CD8-positive, alpha-beta memory T cell (primary cell): ENCODE data around the gene CC2D1A. TPM values are rescaled to one million over a fixed set of nuclear protein-coding genes. Genes with fewer than 3 reads are reported as not detected.
A peak's percentile ranks its signal among the peaks of the same experiment; 100 is the strongest.

Experiments
- CTCF ChIA-PET: fragments of 350-600 bp; sonication (Branson Sonifier 250); formaldehyde crosslinking; loops from one replicate; lab custom pipeline; 2021; ENCODE audit warnings: antibody characterized with exemption; lab: Charles Lee
- POLR2A ChIA-PET: fragments of 350-600 bp; sonication (Branson Sonifier 250); formaldehyde crosslinking; loops from one replicate; lab custom pipeline; 2021; ENCODE audit warnings: antibody characterized with exemption; lab: Charles Lee
- DNase-seq, 5 donors: peaks; one replicate each; pipeline versions ENCODE4 v3.0.0 to v3.0.0-alpha.2; 2020 to 2022; ENCODE audit warnings: mixed read lengths in 1 of 5
- H3K27ac ChIP-seq: one replicate; pipeline ENCODE4 v1.7.0; 2013; ENCODE audit warnings: low read depth, mild to moderate bottlenecking, low read length, moderate library complexity
- H3K27me3 ChIP-seq: 2 replicates; pipeline ENCODE4 v1.7.0; 2013; ENCODE audit warnings: low read length, mild to moderate bottlenecking; ENCODE audit not compliant: insufficient read depth, poor library complexity, severe bottlenecking
- H3K36me3 ChIP-seq: 2 replicates; pipeline ENCODE4 v1.7.0; 2013; ENCODE audit warnings: mild to moderate bottlenecking, low read length, moderate library complexity; ENCODE audit not compliant: insufficient read depth
- H3K4me1 ChIP-seq: 2 replicates; pipeline ENCODE4 v1.7.0; 2013; ENCODE audit warnings: mild to moderate bottlenecking, low read length, moderate library complexity; ENCODE audit not compliant: insufficient read depth
- H3K4me3 ChIP-seq: 2 replicates; pipeline ENCODE4 v1.7.0; 2013; ENCODE audit warnings: mild to moderate bottlenecking, low read length
- H3K9me3 ChIP-seq: 2 replicates; pipeline ENCODE4 v1.7.0; 2013; ENCODE audit warnings: mild to moderate bottlenecking, low read length
- H3K27ac Mint-ChIP-seq, 8 donors: one replicate each; pipeline ENCODE4 v1.8.0; 2020 to 2021; ENCODE audit warnings: mixed read lengths in 8 of 8, mild to moderate bottlenecking in 6 of 8, inconsistent platforms in 3 of 8, moderate library complexity in 3 of 8
- H3K27me3 Mint-ChIP-seq, 2 donors: one replicate each; pipeline ENCODE4 v1.8.0; 2020 to 2021; ENCODE audit warnings: mixed read lengths in 2 of 2, mild to moderate bottlenecking in 1 of 2, moderate library complexity in 1 of 2
- H3K36me3 Mint-ChIP-seq, 3 donors: one replicate each; pipeline ENCODE4 v1.8.0; 2020 to 2021; ENCODE audit warnings: mixed read lengths in 3 of 3, inconsistent platforms in 1 of 3, mild to moderate bottlenecking in 1 of 3
- H3K4me1 Mint-ChIP-seq, 3 donors: one replicate each; pipeline ENCODE4 v1.8.0; 2020 to 2021; ENCODE audit warnings: mixed read lengths in 3 of 3, inconsistent platforms in 1 of 3, mild to moderate bottlenecking in 1 of 3
- H3K4me3 Mint-ChIP-seq, 7 donors: one replicate each; pipeline ENCODE4 v1.8.0; 2020 to 2021; ENCODE audit warnings: mixed read lengths in 7 of 7, mild to moderate bottlenecking in 6 of 7, moderate library complexity in 4 of 7, inconsistent platforms in 2 of 7
- H3K9me3 Mint-ChIP-seq, 5 donors: one replicate each; pipeline ENCODE4 v1.8.0; 2020 to 2022; ENCODE audit warnings: mixed read lengths in 5 of 5, mild to moderate bottlenecking in 3 of 5, moderate library complexity in 2 of 5, inconsistent platforms in 1 of 5
- polyA plus RNA-seq: library from polyadenylated mRNA; unstranded; fragments of 300-500 nt; fragmentation: Illumina TruSeq; gene quantifications from one replicate; pipeline ENCODE4 v1.2.3, GENCODE V29; 2021
- total RNA-seq, 2 experiments: library from RNA; stranded (reverse); gene quantifications; one replicate each; pipeline ENCODE4 v1.2.3, GENCODE V29; 2021

CC2D1A gene
- total RNA-seq: 10 to 100 TPM; 30.8 to 31.0 TPM
- 15.3 TPM for polyA plus RNA-seq

- CTCF ChIA-PET: interaction anchor here (0.7 to 1.6 kb wide), 2 partner anchors 20 to 126 kb away, joined by 3 read pairs; partner anchors contain the start of gene IL27RA
- Mint-ChIP-seq H3K4me1 (peaks cover 11 to 27% (median 11%) of the 10 kb centered on the region in 3 donors), H3K4me3 (peak within 1 kb of the TSS; percentile 84 to 90 (median 87)), H3K9me3 (no peaks in the 10 kb centered on the region), H3K36me3 (peaks cover 0 to 15% (median 1%) of the 10 kb centered on the region in 3 donors), H3K27ac (peak within 1 kb of the TSS; percentile 61 to 94 (median 90)), H3K27me3 (no peaks in the 10 kb centered on the region)
- peak; percentile 89 to 95 (median 92) for DNase-seq
- H3K36me3 ChIP-seq: no peaks in the 10 kb centered on the region
- peak within 1 kb of the TSS; percentile 62 for H3K4me3 ChIP-seq
- H3K27ac ChIP-seq: peak within 1 kb of the TSS; percentile 72
- H3K9me3 ChIP-seq: no peaks in the 10 kb centered on the region
- H3K4me1 ChIP-seq: peaks cover 11% of the 10 kb centered on the region
- POLR2A ChIA-PET: interaction anchor here (0.7 to 1.1 kb wide), 3 partner anchors 126 to 914 kb away, joined by 3 to 4 read pairs (median 3); partner anchors contain the start of genes ASF1B and IL27RA
- no peaks in the 10 kb centered on the region for H3K27me3 ChIP-seq
Observed at GRCh38 chr19:13905634-13906520, at the start of gene CC2D1A, which contains the start of gene BRME1. CC2D1A (plus strand) TSS chr19:13906201; CDS start chr19:13906442, 241 bp downstream. BRME1 (minus strand) TSS chr19:13906117; CDS start chr19:13904892, 1,225 bp downstream.

- Mint-ChIP-seq H3K27ac (peak overlapping the region in 1 of 8 donors; percentile 57), H3K27me3 (peaks cover 0 to 2% of the 10 kb centered on the region in 2 donors), H3K36me3 (peaks cover 0 to 2% (median 0%) of the 10 kb centered on the region in 3 donors), H3K4me3 (peak overlapping the region in 1 of 7 donors; percentile 72), H3K9me3 (no peaks in the 10 kb centered on the region), H3K4me1 (peaks cover 5 to 17% (median 13%) of the 10 kb centered on the region in 3 donors)
- Histone ChIP-seq H3K4me1 (peaks cover 5% of the 10 kb centered on the region), H3K27me3 (no peaks in the 10 kb centered on the region), H3K27ac (no peak overlapping the region), H3K36me3 (no peaks in the 10 kb centered on the region), H3K4me3 (no peak overlapping the region), H3K9me3 (no peaks in the 10 kb centered on the region)
- CTCF ChIA-PET: interaction anchor here (0.6 to 0.7 kb wide), 2 partner anchors 12 to 72 kb away, joined by 3 to 4 read pairs; no protein-coding TSS in a partner anchor
- POLR2A ChIA-PET: interaction anchor here (0.8 kb wide), 1 partner anchor 9 kb away, joined by 3 read pairs; no protein-coding TSS in a partner anchor
- DNase-seq: no peak
Observed at GRCh38 chr19:13856497-13856896, 49.5 kb upstream of the CC2D1A start.

- Mint-ChIP-seq H3K36me3 (peaks cover 0 to 2% (median 2%) of the 10 kb centered on the region in 3 donors), H3K27me3 (peaks cover 9 to 16% of the 10 kb centered on the region in 2 donors), H3K27ac (peak overlapping the region in 4 of 8 donors; percentile 40 to 75 (median 67)), H3K4me3 (peak overlapping the region in 4 of 7 donors; percentile 2 to 36 (median 26)), H3K9me3 (no peaks in the 10 kb centered on the region), H3K4me1 (peaks cover 25 to 38% (median 37%) of the 10 kb centered on the region in 3 donors)
- Histone ChIP-seq H3K9me3 (no peaks in the 10 kb centered on the region), H3K4me1 (peaks cover 21% of the 10 kb centered on the region), H3K27me3 (peaks cover 9% of the 10 kb centered on the region), H3K27ac (no peak overlapping the region), H3K36me3 (no peaks in the 10 kb centered on the region), H3K4me3 (no peak overlapping the region)
- ChIA-PET CTCF (interaction anchor here (0.6 to 10.5 kb wide), 5 partner anchors 10 to 73 kb away, joined by 3 to 219 read pairs (median 53); partner anchors contain the start of gene ZSWIM4), POLR2A (interaction anchor here (0.6 to 2.1 kb wide), 3 partner anchors 12 to 578 kb away, joined by 5 to 7 read pairs (median 6); no protein-coding TSS in a partner anchor)
- no peak for DNase-seq
Observed at GRCh38 chr19:13859361-13859880, 46.6 kb upstream of the CC2D1A start.

GRCh38 chr19:13860679-13861391, 45.2 kb upstream of the CC2D1A start:
- DNase-seq: no peak
- ChIA-PET POLR2A (interaction anchor here (0.6 to 2.5 kb wide), 8 partner anchors 9 to 76 kb away, joined by 3 to 29 read pairs (median 6); no protein-coding TSS in a partner anchor), CTCF (interaction anchor here (0.9 to 10.5 kb wide), 11 partner anchors 11 to 276 kb away, joined by 3 to 219 read pairs (median 17); partner anchors contain the start of genes ASF1B, C19orf53 and ZSWIM4)
- Histone ChIP-seq H3K27me3 (peaks cover 12% of the 10 kb centered on the region), H3K9me3 (no peaks in the 10 kb centered on the region), H3K4me3 (no peak overlapping the region), H3K4me1 (peaks cover 25% of the 10 kb centered on the region), H3K27ac (peak overlapping the region; percentile 96), H3K36me3 (no peaks in the 10 kb centered on the region)
- peak overlapping the region; percentile 99 to 100 (median 100) for H3K27ac Mint-ChIP-seq
- H3K4me1 Mint-ChIP-seq: peaks cover 27 to 43% (median 40%) of the 10 kb centered on the region in 3 donors
- H3K27me3 Mint-ChIP-seq: peaks cover 14 to 21% of the 10 kb centered on the region in 2 donors
- no peaks in the 10 kb centered on the region for H3K9me3 Mint-ChIP-seq
- peak overlapping the region; percentile 93 to 99 (median 98) for H3K4me3 Mint-ChIP-seq
- peaks cover 0 to 2% (median 2%) of the 10 kb centered on the region in 3 donors for H3K36me3 Mint-ChIP-seq

GRCh38 chr19:13861392-13861713, 44.6 kb upstream of the CC2D1A start:
- POLR2A ChIA-PET: interaction anchor here (0.6 to 2.5 kb wide), 7 partner anchors 10 to 77 kb away, joined by 3 to 29 read pairs (median 6); no protein-coding TSS in a partner anchor
- H3K4me1 ChIP-seq: peaks cover 31% of the 10 kb centered on the region
- CTCF ChIA-PET: interaction anchor here (0.9 to 10.5 kb wide), 11 partner anchors 10 to 275 kb away, joined by 3 to 219 read pairs (median 17); partner anchors contain the start of genes ASF1B, C19orf53 and ZSWIM4
- no peaks in the 10 kb centered on the region for H3K9me3 Mint-ChIP-seq
- no peaks in the 10 kb centered on the region for H3K9me3 ChIP-seq
- peaks cover 0 to 2% (median 2%) of the 10 kb centered on the region in 3 donors for H3K36me3 Mint-ChIP-seq
- H3K27me3 Mint-ChIP-seq: peaks cover 17 to 24% of the 10 kb centered on the region in 2 donors
- no peaks in the 10 kb centered on the region for H3K36me3 ChIP-seq
- H3K4me3 ChIP-seq: peak overlapping the region; percentile 91
- peak overlapping the region; percentile 96 for H3K27ac ChIP-seq
- peaks cover 17% of the 10 kb centered on the region for H3K27me3 ChIP-seq
- H3K27ac Mint-ChIP-seq: peak overlapping the region; percentile 99 to 100 (median 100)
- H3K4me1 Mint-ChIP-seq: peaks cover 29 to 47% (median 43%) of the 10 kb centered on the region in 3 donors
- peak overlapping the region; percentile 93 to 99 (median 98) for H3K4me3 Mint-ChIP-seq
- peak in 1 of 5 donors; percentile 46 for DNase-seq

- Histone ChIP-seq H3K4me1 (peaks cover 33% of the 10 kb centered on the region), H3K4me3 (peak overlapping the region; percentile 91), H3K27me3 (peaks cover 21% of the 10 kb centered on the region), H3K27ac (peak overlapping the region; percentile 96), H3K36me3 (no peaks in the 10 kb centered on the region), H3K9me3 (no peaks in the 10 kb centered on the region)
- Mint-ChIP-seq H3K9me3 (no peaks in the 10 kb centered on the region), H3K27me3 (peaks cover 22 to 28% of the 10 kb centered on the region in 2 donors), H3K4me3 (peak overlapping the region; percentile 93 to 99 (median 98)), H3K36me3 (peaks cover 0 to 2% (median 0%) of the 10 kb centered on the region in 3 donors), H3K27ac (peak overlapping the region; percentile 99 to 100 (median 100)), H3K4me1 (peaks cover 33 to 51% (median 48%) of the 10 kb centered on the region in 3 donors)
- DNase-seq: peak; percentile 84 to 94 (median 86)
- CTCF ChIA-PET: interaction anchor here (0.5 to 10.5 kb wide), 31 partner anchors 8 to 1553 kb away, joined by 3 to 219 read pairs (median 5); partner anchors contain the start of genes ASF1B, C19orf53, MRI1 and ZSWIM4
- POLR2A ChIA-PET: interaction anchor here (0.7 to 2.7 kb wide), 12 partner anchors 10 to 264 kb away, joined by 3 to 29 read pairs (median 5); a partner anchor contains a TSS
Observed at GRCh38 chr19:13861714-13862531, 44.1 kb upstream of the CC2D1A start.
